GM06990 (cell line): Measurements from ENCODE around the gene RAB31.

ENCODE experiments used
- DNase-seq: peaks from one replicate; pipeline ENCODE4 v3.0.0-alpha.2; 2011; ENCODE audit not compliant: insufficient read length; ENCODE audit errors: extremely low read depth
- H3K27me3 ChIP-seq: replicated peaks from 2 replicates; pipeline ENCODE4 v1.6.0; 2011; ENCODE audit warnings: low read length; ENCODE audit not compliant: control insufficient read depth, insufficient read depth
- H3K36me3 ChIP-seq: 2 replicates; pipeline ENCODE4 v1.5.1; 2011; ENCODE audit warnings: low read length; ENCODE audit not compliant: control insufficient read depth, insufficient read depth
- H3K4me3 ChIP-seq: replicated peaks from 2 replicates; pipeline ENCODE4 v1.5.1; 2011; ENCODE audit warnings: low read depth, mild to moderate bottlenecking, control low read depth, low read length
- CTCF ChIP-seq: IDR thresholded peaks from 2 replicates; pipeline ENCODE4 v1.5.1; 2011; ENCODE audit warnings: low read length, control low read depth, mild to moderate bottlenecking, inconsistent platforms; ENCODE audit not compliant: insufficient read depth, poor library complexity, severe bottlenecking

RAB31 gene

GRCh38 chr18:9732031-9732430 lies 23.9 kb downstream of the RAB31 start:
- H3K36me3 ChIP-seq, result peaks cover 5% of the 10 kb centered on the region
- DNase-seq, result no peak
- no peak for TF ChIP-seq CTCF
- no peaks in the 10 kb centered on the region for H3K27me3 ChIP-seq
- H3K4me3 ChIP-seq, result no peak overlapping the region

GRCh38 chr18:9734189-9734588 lies 26.1 kb downstream of the RAB31 start:
- DNase-seq, result no peak
- TF ChIP-seq CTCF, result no peak

GRCh38 chr18:9735238-9735637 lies 27.1 kb downstream of the RAB31 start:
- Histone ChIP-seq H3K36me3 (peaks cover 5% of the 10 kb centered on the region), H3K27me3 (no peaks in the 10 kb centered on the region), H3K4me3 (no peak overlapping the region)
- TF ChIP-seq CTCF, result no peak
- no peak for DNase-seq

More at GRCh38 chr18:9734189-9734588, 26.1 kb downstream of the RAB31 start:
- no peaks in the 10 kb centered on the region for H3K27me3 ChIP-seq
- H3K36me3 ChIP-seq, result peaks cover 5% of the 10 kb centered on the region
- H3K4me3 ChIP-seq, result no peak overlapping the region

- H3K27me3 ChIP-seq, result no peaks in the 10 kb centered on the region
- no peak for DNase-seq
- no peak overlapping the region for H3K4me3 ChIP-seq
- H3K36me3 ChIP-seq, result peaks cover 5% of the 10 kb centered on the region
- no peak for TF ChIP-seq CTCF
These were observed 27.8 kb downstream of the RAB31 start for GRCh38 chr18:9735879-9736278.

- Histone ChIP-seq H3K27me3 (no peaks in the 10 kb centered on the region), H3K36me3 (peaks cover 5% of the 10 kb centered on the region), H3K4me3 (no peak overlapping the region)
- no peak for DNase-seq
- TF ChIP-seq CTCF, result no peak
These were observed 28.3 kb downstream of the RAB31 start for GRCh38 chr18:9736286-9736835.

GRCh38 chr18:9737006-9737405 lies 28.9 kb downstream of the RAB31 start:
- TF ChIP-seq CTCF, result no peak

More at GRCh38 chr18:9737006-9737405, 28.9 kb downstream of the RAB31 start:
- H3K27me3 ChIP-seq, result no peaks in the 10 kb centered on the region
- DNase-seq, result no peak
- no peak overlapping the region for H3K4me3 ChIP-seq
- peaks cover 3% of the 10 kb centered on the region for H3K36me3 ChIP-seq
